ENCODE results near the gene FAM174A. TPM values are rescaled to one million over a fixed set of nuclear protein-coding genes. Genes with fewer than 3 reads are reported as not detected.

The FAM174A gene
- total RNA-seq, 1 donor from 2014 or later = 16.4 TPM

GRCh38 chr5:100519075-100519474 is 16.1 kb upstream of the FAM174A start:
- Mint-ChIP-seq H3K4me3 (ENCODE audit: unreplicated experiment) (no peak overlapping the region), H3K27ac (ENCODE audit: unreplicated experiment) (no peak overlapping the region), H3K27me3 (ENCODE audit: low read depth, unreplicated experiment) (no peaks in the 10 kb centered on the region), H3K36me3 (ENCODE audit: low read depth, unreplicated experiment) (no peaks in the 10 kb centered on the region), H3K9me3 (ENCODE audit: unreplicated experiment) (no peaks in the 10 kb centered on the region), H3K4me1 (ENCODE audit: low read depth, unreplicated experiment) (no peaks in the 10 kb centered on the region)
- Histone ChIP-seq H2AFZ (ENCODE audit: low read depth, low read length) (no peak overlapping the region), H3K4me2 (ENCODE audit: low read length) (no peak overlapping the region), H4K20me1 (ENCODE audit: insufficient read depth, low read length) (no peaks in the 10 kb centered on the region), H3K27me3 (ENCODE audit: insufficient read depth, low read length) (no peaks in the 10 kb centered on the region), H3K79me2 (ENCODE audit: insufficient read depth, low read length) (no peaks in the 10 kb centered on the region), H3K4me3 (ENCODE audit: insufficient read depth, low read depth, low read length) (no peak overlapping the region), H3K9ac (ENCODE audit: low read length) (no peak overlapping the region), H3K4me1 (ENCODE audit: insufficient read depth, low read length) (no peaks in the 10 kb centered on the region), H3K36me3 (ENCODE audit: insufficient read depth, low read length) (no peaks in the 10 kb centered on the region), H3K9me3 (ENCODE audit: insufficient read depth, low read depth, low read length) (peaks cover 2% of the 10 kb centered on the region), H3K27ac (ENCODE audit: low read depth, low read length) (no peak overlapping the region)
- TF ChIP-seq, protein P1, sequence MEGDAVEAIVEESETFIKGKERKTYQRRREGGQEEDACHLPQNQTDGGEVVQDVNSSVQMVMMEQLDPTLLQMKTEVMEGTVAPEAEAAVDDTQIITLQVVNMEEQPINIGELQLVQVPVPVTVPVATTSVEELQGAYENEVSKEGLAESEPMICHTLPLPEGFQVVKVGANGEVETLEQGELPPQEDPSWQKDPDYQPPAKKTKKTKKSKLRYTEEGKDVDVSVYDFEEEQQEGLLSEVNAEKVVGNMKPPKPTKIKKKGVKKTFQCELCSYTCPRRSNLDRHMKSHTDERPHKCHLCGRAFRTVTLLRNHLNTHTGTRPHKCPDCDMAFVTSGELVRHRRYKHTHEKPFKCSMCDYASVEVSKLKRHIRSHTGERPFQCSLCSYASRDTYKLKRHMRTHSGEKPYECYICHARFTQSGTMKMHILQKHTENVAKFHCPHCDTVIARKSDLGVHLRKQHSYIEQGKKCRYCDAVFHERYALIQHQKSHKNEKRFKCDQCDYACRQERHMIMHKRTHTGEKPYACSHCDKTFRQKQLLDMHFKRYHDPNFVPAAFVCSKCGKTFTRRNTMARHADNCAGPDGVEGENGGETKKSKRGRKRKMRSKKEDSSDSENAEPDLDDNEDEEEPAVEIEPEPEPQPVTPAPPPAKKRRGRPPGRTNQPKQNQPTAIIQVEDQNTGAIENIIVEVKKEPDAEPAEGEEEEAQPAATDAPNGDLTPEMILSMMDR (IDR thresholded peaks at IDR 0.05; ENCODE audit: insufficient read depth, low read depth, low read length) = no peak
- no peak for TF ChIP-seq EZH2 (IDR thresholded peaks at IDR 0.05; ENCODE audit: insufficient read depth, low read length)
- DNase-seq (ENCODE audit: low read depth) (no peak), FAIRE-seq (no peak)

GRCh38 chr5:100520348-100520747 is 14.8 kb upstream of the FAM174A start:
- Histone ChIP-seq H4K20me1 (ENCODE audit: insufficient read depth, low read length) (no peaks in the 10 kb centered on the region), H2AFZ (ENCODE audit: low read depth, low read length) (no peak overlapping the region), H3K9me3 (ENCODE audit: insufficient read depth, low read depth, low read length) (peaks cover 2% of the 10 kb centered on the region), H3K9ac (ENCODE audit: low read length) (no peak overlapping the region), H3K4me3 (ENCODE audit: insufficient read depth, low read depth, low read length) (no peak overlapping the region), H3K36me3 (ENCODE audit: insufficient read depth, low read length) (no peaks in the 10 kb centered on the region), H3K4me1 (ENCODE audit: insufficient read depth, low read length) (no peaks in the 10 kb centered on the region), H3K27ac (ENCODE audit: low read depth, low read length) (no peak overlapping the region), H3K79me2 (ENCODE audit: insufficient read depth, low read length) (no peaks in the 10 kb centered on the region), H3K27me3 (ENCODE audit: insufficient read depth, low read length) (no peaks in the 10 kb centered on the region), H3K4me2 (ENCODE audit: low read length) (no peak overlapping the region)
- TF ChIP-seq, protein P1 (IDR thresholded peaks at IDR 0.05; ENCODE audit: insufficient read depth, low read depth, low read length) = no peak
- TF ChIP-seq EZH2 (IDR thresholded peaks at IDR 0.05; ENCODE audit: insufficient read depth, low read length) = no peak
- Mint-ChIP-seq H3K9me3 (ENCODE audit: unreplicated experiment) (no peaks in the 10 kb centered on the region), H3K4me3 (ENCODE audit: unreplicated experiment) (no peak overlapping the region), H3K36me3 (ENCODE audit: low read depth, unreplicated experiment) (no peaks in the 10 kb centered on the region), H3K4me1 (ENCODE audit: low read depth, unreplicated experiment) (no peaks in the 10 kb centered on the region), H3K27ac (ENCODE audit: unreplicated experiment) (no peak overlapping the region), H3K27me3 (ENCODE audit: low read depth, unreplicated experiment) (no peaks in the 10 kb centered on the region)
- DNase-seq (ENCODE audit: low read depth) (no peak), FAIRE-seq (no peak)

- H3K36me3 Mint-ChIP-seq (ENCODE audit: low read depth, unreplicated experiment) = peaks cover 3% of the 10 kb centered on the region
- no peaks in the 10 kb centered on the region for H3K9me3 ChIP-seq (ENCODE audit: insufficient read depth, low read depth, low read length)
- peak overlapping the region; percentile 6 for H3K4me2 ChIP-seq (ENCODE audit: low read length)
- H3K36me3 ChIP-seq (ENCODE audit: insufficient read depth, low read length) = no peaks in the 10 kb centered on the region
- TF ChIP-seq, protein P1 (IDR thresholded peaks at IDR 0.05; ENCODE audit: insufficient read depth, low read depth, low read length) = no peak
- no peak for TF ChIP-seq EZH2 (IDR thresholded peaks at IDR 0.05; ENCODE audit: insufficient read depth, low read length)
- H3K27me3 ChIP-seq (ENCODE audit: insufficient read depth, low read length) = no peaks in the 10 kb centered on the region
- no peak overlapping the region for H3K4me3 Mint-ChIP-seq (ENCODE audit: unreplicated experiment)
- no peak overlapping the region for H3K27ac ChIP-seq (ENCODE audit: low read depth, low read length)
- no peaks in the 10 kb centered on the region for H4K20me1 ChIP-seq (ENCODE audit: insufficient read depth, low read length)
- no peak for FAIRE-seq
- no peaks in the 10 kb centered on the region for H3K9me3 Mint-ChIP-seq (ENCODE audit: unreplicated experiment)
- H3K4me3 ChIP-seq (ENCODE audit: insufficient read depth, low read depth, low read length) = no peak overlapping the region
- no peak overlapping the region for H3K9ac ChIP-seq (ENCODE audit: low read length)
- no peaks in the 10 kb centered on the region for H3K27me3 Mint-ChIP-seq (ENCODE audit: low read depth, unreplicated experiment)
- peaks cover 5% of the 10 kb centered on the region for H3K4me1 ChIP-seq (ENCODE audit: insufficient read depth, low read length)
- no peak for DNase-seq (ENCODE audit: low read depth)
- peaks cover 36% of the 10 kb centered on the region for H3K79me2 ChIP-seq (ENCODE audit: insufficient read depth, low read length)
- no peak overlapping the region for H2AFZ ChIP-seq (ENCODE audit: low read depth, low read length)
- no peak overlapping the region for H3K27ac Mint-ChIP-seq (ENCODE audit: unreplicated experiment)
- H3K4me1 Mint-ChIP-seq (ENCODE audit: low read depth, unreplicated experiment) = peaks cover 11% of the 10 kb centered on the region
These were observed 2.8 kb downstream of the FAM174A start for GRCh38 chr5:100537946-100538345.

Data from astrocyte (in vitro differentiated cells and primary cell).